Skeletal muscle satellite cell (primary cell): Measurements from ENCODE around the gene KLK1. TPM values are rescaled to one million over a fixed set of nuclear protein-coding genes. Genes with fewer than 3 reads are reported as not detected.

Source experiments
- small RNA-seq: library from RNA; depleted of rRNA; stranded (forward); fragments of <200 nt; gene quantifications from one replicate; pipeline ENCODE3, GENCODE V24; 2012

Gene KLK1

Small RNA genes lying within 50 kb of the gene (small RNA-seq; reads per million reads assigned to genes)
- gene SNORD88A = 76.1 reads per million, percentile 96 among the genes with 10 or more reads in this experiment
- gene SNORD88B = not detected
- gene SNORD88C = not detected
